Measurements from ENCODE around the gene NRARP.

Gene NRARP

DNA sequence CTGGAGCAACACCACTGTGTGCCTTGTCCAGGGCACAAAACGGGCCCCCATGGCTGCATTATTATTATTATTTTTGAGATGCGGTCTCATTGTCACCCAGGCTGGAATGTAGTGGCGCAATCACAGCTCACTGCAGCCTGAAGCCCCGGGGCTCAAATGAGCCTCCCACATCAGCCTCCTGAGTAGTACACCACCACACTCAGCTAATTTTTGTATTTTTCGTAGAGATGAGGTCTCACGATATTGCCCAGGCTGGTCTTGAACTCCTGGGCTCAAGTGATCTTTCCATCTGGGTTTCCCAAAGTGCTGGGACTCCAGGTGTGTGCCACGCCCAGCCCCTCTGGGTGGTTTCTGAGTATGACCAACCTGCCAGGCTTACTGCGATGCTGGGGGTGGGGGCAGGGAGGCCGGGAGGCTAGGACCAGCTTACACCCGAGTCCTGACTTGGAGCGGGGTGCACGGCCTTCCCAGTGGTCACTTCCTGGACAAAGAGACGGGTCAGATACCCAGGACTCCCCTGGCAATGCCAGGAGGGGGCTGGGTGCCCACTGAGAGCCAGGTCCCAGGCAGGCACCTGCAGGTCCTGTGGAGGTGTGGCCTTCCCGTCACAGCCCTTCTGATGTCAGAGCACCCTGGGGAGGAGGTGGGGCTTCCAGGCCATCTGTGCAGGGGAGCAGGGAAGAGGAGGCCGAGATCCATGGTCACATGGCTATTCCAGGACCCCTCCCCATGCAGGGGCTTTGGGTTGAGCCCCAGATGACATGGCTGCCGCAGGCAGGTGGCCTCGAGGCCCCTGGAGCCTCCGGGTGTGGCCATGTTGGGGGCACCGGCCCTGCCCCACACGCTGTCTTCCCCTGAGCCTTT lies 8.3 kb upstream of the NRARP start:
- no peak for FAIRE-seq

DNA sequence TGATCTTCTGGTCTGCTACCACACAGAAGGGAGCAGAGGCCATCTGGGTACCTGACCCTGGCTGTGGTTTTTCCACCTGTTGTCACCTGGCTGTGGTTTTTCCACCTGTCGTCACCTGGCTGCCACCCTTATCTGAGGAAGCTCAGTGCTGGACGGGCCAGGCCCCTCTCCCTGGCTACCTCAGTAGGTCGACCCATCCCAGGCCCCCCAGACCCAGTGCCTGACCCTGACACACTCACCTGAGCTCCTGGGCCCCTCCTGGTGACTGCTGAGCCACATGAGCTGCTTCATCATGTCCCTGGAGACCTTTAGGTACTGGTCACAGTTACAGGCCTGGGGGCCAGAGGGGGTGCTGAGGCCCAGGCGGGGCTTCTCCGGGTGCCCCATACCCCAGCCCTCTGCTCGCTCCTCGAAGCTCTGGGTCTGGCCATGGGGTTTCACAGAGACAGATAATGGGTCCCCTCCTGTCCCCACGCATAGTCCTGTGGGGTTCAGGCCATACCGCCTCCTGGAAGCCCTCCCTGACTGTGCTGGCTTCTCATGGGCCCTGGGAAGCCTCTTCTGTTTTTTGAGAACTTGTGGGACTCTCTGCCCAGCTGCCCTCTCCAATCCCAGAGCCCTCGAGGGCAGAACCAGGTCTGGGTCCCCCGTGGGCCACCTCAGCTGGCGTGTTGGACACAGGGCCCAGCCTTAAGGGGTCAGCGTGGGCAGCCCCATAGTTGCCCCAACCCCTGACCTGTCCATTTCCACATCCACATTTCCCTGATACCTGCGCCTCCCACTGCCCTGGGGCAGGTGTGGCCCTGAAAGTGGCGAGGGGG lies 7.5 kb upstream of the NRARP start:
- FAIRE-seq = no peak

DNA sequence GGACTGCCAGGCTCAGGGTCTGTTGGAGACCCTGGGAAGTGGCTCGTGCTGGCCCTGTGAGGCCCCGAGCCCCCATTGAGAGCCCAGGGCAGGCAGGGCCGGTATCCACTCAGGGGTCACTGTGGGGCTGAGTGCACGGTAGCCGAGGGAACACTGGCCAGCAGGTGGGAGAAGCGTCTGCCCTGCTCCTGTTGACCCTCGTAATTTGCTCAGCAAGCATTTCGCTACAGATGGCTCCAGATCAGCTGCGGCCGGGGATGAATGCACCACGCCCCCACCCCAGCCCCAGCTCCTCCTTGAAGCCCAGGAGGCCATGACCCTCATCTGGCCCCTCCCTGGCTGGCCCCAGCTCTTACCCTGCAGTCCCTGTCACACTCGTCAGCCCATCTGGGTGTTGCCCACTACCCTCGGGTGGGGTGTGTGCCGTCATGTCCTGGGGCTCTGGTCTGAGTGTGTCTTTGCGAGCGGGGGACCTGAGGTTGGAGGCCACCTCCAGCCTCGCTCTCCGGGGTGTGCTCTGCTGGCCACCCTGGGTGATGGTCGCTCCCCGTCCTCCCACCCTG lies 6.1 kb upstream of the NRARP start:
- no peak for FAIRE-seq

DNA sequence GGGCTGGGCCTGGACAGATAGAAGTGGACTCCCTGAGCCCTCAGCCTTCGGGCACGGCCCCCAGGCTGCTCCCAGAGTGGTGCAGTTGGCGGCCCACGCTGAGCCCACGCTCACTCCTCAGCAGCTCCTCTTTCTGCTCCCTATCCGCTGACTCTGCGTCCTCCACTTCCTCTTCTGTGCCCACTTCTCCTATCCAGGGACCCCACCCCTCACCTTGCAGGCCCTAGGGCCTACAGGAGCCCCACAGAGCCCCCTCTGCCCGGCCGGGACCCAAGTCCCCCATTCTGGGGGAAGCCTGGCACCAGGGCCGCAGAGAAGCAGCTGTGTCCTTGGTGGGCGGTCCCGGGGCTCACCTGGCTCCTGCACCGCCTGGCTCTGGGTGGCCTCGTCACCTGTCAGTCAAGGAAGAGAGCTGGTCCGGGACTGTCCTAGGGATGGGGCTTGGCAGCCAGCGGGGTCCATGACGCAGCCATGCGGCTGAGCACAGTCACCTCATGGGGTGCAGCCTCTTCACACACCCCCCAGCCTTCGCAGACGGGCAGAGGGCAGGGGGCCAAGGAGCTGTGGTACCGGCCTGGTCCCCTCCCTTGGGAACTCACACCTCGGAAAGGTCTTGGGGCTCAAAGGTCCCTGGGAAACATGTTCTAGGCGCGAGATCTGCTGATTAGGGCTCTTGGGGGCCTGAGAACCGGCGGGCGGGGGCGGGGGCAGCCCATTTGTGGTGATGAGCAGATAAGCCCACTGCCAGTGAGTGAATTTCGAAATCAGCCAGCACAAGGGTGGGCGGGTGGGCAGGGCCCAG lies 5.4 kb upstream of the NRARP start:
- no peak for FAIRE-seq

DNA sequence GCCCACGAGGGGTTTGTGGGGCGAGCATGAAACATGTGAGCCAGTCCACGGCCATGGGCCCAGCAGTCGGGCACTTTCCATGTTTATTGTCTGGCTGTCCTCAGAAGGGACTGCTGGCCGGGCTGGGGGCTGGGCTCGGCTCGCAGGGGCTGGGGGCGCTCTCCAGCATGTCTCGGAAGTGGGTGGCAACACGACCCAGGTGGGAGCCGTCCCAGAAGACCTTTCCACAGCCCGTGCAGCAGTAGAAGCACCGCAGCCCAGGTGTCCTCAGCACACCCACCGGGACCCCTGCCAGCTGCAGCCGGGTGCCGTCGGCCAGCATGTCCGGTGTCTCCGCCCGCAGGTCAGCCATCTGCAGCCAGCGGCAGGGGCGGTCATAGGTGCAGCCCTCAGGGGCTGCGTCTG lies 4.8 kb upstream of the NRARP start:
- no peak for FAIRE-seq

DNA sequence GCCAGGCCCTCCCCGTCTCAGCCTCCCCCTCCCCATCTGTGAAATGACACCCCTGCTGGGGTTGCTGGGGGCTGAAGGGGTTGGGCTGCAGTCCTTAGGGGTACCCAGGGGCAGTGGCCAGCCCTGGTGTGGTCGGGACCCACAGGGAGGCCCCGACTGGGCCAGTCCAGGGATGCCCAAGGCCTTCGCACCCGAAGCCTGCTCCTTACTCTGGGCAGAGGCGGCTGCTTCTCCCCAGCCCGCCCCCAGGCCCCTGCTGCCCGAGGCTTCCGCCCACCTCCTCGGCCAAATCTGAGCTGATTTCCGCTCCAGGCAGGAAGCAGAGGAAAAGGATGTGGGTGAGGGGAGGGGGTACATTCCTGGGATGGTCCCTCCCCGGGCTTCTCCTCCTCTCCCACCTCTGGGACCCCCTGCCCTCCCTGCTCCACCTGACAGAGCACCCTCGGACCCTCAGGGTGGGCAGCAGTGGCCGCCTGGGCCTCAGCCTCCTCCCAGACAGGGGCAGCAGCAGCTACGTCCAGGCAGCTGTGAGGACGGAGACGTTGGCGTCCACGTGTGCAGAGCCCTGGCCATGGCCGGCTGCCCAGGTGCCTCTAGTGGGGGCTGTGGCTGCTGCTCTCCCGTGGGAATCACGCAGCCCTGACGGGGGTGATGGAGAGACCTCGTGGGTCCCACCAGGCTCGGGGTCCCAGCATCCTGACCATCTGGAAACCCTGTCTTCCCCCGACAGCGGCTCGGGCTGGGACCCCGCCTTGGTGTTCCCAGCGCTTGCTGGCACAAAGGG lies 4.2 kb upstream of the NRARP start:
- no peak for FAIRE-seq

DNA sequence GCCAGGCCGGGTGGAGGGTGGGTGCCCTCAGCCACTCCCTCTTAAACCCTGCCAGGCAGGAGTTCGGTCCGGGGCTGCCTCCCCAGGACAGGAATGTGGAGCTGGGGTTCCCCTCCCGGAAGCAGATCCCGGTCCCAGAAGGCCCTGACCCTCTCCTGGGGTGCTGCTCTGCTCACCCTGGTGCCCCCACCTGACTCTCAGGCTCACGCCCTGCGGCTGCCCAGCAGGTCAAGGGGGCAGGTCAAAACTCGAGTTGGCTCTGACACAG lies 3.7 kb upstream of the NRARP start:
- no peak for FAIRE-seq

DNA sequence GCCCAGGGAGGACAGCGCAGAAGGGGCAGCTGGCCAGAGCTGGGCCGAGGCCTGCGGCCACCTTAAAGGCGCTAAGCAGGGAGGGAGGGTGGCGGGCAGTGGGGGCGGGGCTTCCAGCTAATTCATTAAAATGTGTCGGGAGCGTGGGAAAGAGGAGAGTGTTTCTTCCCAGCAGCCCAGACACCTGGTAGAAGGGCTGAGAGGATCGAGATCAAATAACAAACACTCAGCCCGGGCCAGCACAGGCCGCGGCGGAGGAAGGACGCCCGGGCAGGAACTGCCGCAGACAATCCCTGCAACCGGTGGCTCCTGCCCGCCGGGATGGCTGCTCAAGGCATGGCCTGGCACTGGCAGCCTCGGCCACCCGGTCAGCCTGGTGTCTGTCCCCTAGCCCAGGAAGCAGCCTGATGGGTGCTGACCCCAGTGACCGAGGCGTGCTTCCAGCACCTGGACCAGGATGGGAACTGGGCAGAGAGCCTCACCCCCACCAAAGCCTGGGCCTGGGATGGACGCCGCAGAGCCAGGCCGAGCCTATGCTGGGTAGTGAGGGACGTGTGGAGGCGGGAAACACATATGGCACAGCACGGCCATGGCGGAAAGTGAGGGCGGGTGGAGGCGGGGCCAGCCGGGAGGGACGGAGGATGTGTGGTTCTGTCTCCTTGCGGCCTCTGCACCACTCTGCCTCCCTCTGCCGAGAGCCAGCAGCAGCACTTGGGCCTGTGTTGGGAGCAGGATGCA lies 3.2 kb upstream of the NRARP start:
- FAIRE-seq = no peak

DNA sequence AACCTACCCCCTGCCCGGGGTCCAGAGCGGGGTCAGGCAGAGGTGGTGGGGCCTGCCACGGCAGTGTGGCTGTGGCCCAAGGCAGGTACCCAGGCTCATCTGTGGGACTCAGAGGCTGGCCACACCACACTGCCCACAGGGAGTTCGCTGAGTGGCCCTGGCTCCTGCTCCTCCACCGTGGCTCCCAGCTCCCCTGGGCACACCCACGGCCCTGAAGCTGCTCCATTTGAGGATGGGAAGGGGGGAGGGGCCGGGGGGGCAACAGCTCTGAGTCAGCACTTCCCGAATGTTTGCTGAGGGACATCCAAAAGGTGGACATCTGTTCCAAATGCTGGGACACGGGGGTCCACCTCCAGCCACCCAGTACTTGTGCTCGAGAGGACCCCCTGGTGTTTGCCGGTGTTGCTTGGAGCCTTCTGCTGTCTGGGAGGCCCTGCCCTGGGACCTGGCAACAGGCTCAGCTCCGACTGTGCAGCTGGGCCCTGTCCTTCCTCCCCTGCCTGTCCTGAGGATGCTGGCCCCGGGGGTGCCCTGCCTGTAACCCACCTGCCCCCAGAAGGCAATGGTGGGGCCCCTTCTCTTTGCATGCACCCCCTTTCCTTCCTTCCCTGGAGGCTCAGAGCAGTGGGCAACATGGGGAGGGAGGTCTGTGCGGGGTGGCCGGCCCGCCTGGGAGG lies 2.5 kb upstream of the NRARP start:
- no peak for FAIRE-seq

DNA sequence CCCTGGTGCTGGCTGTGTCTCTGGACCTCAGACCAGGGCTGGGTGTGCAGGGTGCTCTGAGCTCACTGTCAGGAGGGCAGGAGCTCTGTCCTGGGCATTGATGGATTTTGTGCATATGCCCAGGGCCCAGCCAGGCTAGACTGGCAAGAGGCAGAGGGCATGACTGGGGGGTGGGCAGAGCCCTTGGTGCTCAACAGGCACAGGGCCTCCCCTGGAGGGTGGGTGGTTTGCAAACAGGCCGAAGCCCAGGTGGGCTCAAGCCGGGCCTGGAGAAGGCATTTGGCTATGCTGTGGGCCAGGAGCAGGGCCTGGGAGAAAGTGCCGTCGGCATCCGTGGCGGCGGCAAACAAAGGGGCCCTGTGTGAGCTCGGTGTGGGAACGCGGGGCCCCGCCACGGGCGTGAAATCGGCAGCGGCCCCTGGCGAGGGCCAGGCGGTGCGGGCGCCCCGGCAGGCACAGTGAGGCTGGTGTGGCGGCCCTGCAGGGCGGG lies 1.9 kb upstream of the NRARP start:
- FAIRE-seq = no peak

DNA sequence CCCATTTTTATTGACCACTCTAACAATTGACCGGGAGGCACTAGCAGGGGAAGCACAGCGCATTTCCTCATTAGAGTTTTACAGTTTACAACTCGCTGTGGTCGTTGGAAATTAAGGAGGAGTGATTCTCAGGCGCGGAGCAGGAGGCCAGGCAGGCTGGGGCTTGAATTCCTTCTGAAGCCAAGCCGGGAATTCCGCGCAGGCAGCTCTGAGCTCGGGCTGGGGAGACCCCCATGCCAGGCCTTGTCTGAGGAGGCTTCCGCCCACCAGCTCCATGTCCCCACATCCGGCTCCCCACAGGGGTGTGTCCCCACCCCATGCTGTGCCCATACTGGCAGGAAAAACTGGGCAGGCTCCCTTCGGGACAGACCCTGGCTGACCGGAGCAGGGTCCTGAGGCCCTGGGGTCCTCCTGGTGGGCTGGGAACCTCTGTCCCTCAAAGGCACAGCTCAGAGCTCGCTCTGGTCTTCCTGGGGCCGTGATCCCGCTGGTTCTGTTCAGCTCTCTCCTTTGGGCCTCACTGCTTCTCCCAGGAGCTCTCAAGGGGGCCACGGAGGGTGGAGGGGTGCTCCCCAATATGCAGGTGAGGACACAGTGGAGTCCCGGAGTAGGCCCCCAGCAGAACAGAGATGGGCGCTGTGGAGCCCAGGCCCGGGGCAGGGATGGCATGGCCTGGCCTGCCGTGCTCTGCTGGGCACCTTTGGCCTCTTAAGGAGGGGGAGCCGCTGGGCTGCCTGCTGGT lies 1.3 kb upstream of the NRARP start:
- no peak for FAIRE-seq

DNA sequence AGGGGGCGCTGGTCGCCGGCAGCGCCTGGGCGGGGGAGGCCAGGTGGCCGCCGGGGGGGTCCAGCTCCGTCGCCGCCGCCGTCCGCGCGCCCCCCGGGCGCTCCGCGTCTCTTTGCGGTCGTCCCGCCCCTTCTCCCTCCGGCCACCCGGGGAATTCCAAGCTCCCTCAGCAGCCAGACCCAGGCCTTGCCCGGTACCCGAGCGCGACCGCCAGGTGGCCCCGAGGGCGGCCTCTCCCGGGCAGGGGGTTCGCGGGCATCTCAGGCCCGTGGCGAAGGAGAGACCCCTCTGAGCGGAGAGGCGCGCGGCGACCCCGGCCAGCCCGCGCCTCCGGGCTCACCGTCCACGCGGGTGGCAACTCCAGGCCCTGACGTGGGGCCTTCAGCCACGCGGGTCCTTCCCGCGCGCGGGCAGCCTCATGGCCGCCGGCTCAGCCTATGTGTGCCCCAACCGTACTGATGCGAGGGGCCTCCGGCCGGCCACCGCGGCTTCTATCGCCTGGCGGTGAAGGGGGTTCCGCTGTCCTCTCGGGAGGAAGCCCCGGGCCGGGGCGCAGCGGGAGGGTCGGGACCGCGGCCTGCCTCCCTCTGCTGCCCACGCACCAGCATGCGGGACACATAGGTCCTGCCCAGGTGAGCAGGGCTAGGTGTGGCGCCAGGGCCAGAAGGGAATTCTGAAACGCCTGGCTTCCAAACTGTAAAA lies 529 bp upstream of the NRARP start:
- no peak for FAIRE-seq

DNA sequence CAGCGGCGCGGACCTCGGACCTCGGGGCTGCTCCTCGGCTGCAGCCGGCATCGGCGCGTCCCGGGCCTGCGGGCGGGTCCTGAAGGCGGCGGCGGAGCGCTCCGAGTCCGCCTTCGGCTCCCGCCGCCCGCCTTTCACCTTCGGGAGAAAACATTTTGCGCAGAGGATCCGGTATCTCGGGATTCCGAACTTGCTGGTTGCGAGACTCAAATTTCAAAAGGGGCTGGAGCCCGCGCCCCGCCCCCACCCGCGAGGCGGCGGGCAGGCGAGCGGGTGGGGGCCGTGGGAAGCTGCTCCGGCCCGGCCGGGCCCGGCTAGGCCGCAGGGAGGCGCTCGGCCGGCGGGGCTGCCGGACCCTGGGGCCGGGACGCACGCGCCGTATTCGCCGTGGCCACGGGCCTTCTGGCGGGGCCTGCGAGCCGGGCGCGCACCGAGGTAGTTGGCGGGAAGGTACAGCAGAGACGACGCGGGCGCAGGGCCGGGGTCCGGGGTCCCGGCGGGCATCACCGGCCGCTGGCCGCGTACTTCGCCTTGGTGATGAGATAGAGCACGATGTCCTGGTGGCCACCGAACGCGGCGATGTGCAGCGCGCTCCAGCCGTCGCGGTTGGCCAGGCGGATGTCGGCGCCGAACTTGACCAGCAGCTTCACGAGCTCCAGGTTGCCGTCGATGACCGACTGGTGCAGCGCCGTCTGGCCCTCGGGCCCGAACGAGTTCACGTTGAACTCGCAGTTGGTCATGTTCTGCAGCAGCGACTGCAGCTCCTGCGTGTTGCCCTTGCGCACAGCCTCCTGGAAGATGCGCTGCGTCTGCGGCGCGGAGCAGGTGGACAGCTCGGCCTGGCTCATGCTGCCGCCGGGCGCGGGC lies 757 bp downstream of the NRARP start:
- no peak for FAIRE-seq

DNA sequence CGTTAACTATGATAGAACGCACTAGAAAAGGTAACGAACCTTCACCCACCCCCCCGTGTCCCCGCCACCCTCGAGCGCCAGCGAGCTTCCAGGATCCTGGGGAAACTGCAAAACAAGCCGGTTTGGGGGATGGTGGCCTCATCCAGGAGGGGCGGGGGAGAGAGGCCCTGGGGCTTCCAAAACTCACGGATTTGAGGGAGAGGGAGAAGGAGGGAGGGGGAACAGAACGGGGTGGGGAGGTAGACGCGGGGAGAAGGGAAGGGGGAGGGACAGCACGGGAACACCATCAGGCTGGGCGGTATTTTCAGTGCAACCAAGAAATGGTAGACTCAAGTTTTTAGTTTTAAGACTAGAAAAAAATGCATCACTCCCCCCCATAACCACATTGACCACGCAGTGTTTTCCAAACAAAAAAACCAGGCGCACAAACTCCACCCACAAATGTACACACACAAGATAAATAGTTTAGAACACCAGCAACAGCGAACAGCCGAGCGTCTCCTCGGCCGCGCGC lies 1.4 kb downstream of the NRARP start:
- FAIRE-seq = no peak

DNA sequence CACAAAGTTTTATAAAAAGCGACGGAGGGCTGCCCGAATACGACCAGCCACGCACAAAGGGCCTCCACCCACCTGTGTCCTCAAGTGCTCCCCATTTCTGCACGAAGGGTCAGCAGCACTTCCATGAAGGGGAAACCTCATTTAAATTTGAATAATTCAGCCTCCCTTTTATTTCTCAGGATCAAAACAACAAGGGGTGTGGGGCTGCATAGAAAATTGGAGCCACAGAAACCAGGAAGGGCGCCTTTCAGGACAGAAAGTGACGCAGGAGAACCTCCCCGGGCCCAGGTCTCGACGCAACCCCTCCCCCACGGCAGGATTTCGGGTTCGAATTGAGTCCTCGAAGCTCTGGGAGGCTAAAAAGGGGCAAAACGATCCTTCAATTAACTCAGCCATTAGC lies 2.1 kb downstream of the NRARP start:
- no peak for FAIRE-seq

DNA sequence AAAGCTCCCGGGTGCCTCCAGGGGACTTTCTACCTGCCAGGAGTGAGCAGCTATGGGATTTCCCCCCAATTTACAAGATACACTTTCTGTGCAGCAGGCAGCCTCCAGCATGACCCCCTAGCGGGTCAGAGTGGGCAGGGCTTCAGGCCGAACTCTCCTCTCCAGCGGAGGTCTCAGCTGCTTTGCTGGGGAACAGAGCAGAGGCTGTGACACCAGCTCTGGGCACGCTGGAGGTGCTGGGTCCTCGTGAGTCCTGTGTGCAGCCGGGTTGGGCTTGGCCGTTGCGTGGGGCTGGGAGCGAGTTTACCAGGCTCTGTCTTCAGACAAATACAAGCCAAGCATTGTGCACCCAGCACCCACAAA lies 2.9 kb downstream of the NRARP start:
- FAIRE-seq = no peak

DNA sequence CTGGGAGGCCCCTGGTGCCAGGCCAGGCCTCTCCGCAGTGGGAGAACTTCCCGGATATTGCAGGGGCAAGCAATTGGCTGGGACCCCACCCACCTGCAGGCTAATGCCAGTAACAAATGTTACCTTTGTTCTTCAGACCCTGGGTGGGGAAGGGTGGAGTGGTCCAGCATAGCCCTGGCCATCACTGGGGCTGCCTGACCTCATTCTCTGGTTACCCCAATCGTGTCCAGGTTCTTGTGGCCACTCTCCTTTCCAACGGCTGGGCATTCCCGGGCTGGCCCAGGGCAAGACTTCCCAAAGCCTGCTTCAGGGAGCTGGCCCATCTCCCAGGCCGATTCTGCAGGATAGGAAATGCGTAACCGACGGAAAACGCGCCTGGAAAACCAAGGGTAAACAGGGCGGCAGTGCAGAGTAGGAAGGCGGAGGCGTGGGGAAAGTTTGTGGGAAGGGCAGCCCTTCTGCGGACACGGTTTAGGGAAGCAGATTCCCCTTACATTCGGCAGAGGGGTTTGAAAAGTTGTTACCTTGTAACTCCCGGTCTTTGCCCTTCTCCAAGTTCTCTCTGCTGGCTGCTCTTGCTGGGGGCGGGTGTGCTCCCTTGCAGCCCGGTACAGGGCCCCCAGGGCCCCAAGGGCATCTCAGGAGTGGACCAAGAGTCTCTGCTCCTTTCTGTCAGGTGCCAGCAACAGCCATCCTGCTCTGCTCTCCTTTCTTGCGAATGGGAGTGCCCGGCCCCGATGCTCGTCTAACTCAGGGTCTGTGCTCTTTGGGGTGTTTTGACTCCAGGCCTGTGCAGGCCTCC lies 3.5 kb downstream of the NRARP start:
- FAIRE-seq = no peak

DNA sequence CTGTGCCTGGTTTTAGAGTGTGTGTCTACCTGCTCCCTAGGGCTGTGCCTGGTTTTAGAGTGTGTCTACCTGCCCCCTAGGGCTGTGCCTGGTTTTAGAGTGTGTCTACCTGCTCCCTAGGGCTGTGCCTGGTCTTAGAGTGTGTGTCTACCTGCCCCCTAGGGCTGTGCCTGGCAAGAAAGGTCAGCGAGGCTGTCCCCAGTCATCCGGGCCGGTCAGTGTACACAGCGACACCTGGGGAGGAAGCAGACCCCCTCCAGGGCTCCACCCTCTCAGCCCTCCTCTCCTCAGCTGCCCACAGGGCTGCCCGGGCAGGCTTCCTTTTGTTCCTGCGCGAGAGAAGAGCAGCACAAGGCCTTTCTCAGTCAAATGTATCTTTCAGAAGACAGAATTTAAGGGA lies 4.1 kb downstream of the NRARP start:
- FAIRE-seq = no peak
